SK-N-SH (cell line): ENCODE results near the gene TXNRD2. TPM values are rescaled to one million over a fixed set of nuclear protein-coding genes. Genes with fewer than 3 reads are reported as not detected.

ENCODE experiments used
- CTCF ChIA-PET: fragments of 300-600, 350-600 bp; formaldehyde crosslinking; extraction: SDS; loops from one replicate; lab custom pipeline; 2021; lab: Yijun Ruan, JAX
- POLR2A ChIA-PET: fragments of 350-600 bp; sonication (Branson Sonifier 250); formaldehyde crosslinking; extraction: SDS; loops from one replicate; lab custom pipeline; 2020; ENCODE audit warnings: antibody characterized with exemption, inconsistent platforms; lab: Yijun Ruan, JAX
- DNase-seq: peaks from one replicate; pipeline ENCODE4 v3.0.0; 2012
- H2AFZ ChIP-seq: fragments of 200-600 bp; sonication (generic); 2 replicates; pipeline ENCODE4 v1.8.1; 2016; ENCODE audit warnings: antibody characterized with exemption, mild to moderate bottlenecking, low read depth
- H3F3A ChIP-seq: fragments of 200-600 bp; sonication (generic); replicated peaks from 2 replicates; pipeline ENCODE3; 2016; ENCODE audit warnings: antibody characterized with exemption, mild to moderate bottlenecking; ENCODE audit not compliant: insufficient read depth
- H3K27ac ChIP-seq, 2 experiments: fragments of 200-500 bp in 1 of 2; fragments of 200-600 bp in 1 of 2; sonication (Bioruptor generic) in 1 of 2; sonication (generic), shearing (Covaris generic) in 1 of 2; 2 replicates each; pipeline versions ENCODE4 v1.5.1 to v1.6.1; 2014 to 2016; ENCODE audit warnings: low read depth in 2 of 2, inconsistent platforms in 1 of 2, low read length in 1 of 2, mild to moderate bottlenecking in 1 of 2, mixed read lengths in 1 of 2
- H3K27me3 ChIP-seq: fragments of 200-600 bp; sonication (generic), shearing (Covaris generic); 2 replicates; pipeline ENCODE4 v1.6.1; 2016; ENCODE audit warnings: mixed run types; ENCODE audit not compliant: insufficient read depth
- H3K36me3 ChIP-seq, 2 experiments: fragments of 200-500 bp in 1 of 2; fragments of 200-600 bp in 1 of 2; sonication (Bioruptor generic) in 1 of 2; sonication (generic) in 1 of 2; replicated peaks in 1 of 2; 2 replicates each; pipeline versions ENCODE3 to v1.5.1; 2014 to 2016; ENCODE audit warnings: low read length in 1 of 2, mild to moderate bottlenecking in 1 of 2; ENCODE audit not compliant: insufficient read depth in 2 of 2, control insufficient read depth in 1 of 2
- H3K4me1 ChIP-seq, 2 experiments: fragments of 200-500 bp in 1 of 2; fragments of 200-600 bp in 1 of 2; sonication (Bioruptor generic) in 1 of 2; sonication (generic), shearing (Covaris generic) in 1 of 2; 2 replicates each; pipeline versions ENCODE4 v1.5.1 to v1.6.1; 2014 to 2016; ENCODE audit warnings: low read depth in 1 of 2, low read length in 1 of 2, mixed run types in 1 of 2; ENCODE audit not compliant: insufficient read depth in 2 of 2, control insufficient read depth in 1 of 2
- H3K4me2 ChIP-seq: fragments of 200-600 bp; sonication (generic), shearing (Covaris generic); 2 replicates; pipeline ENCODE4 v1.6.1; 2017; ENCODE audit warnings: mixed run types
- H3K4me3 ChIP-seq, 2 experiments: fragments of 200-500 bp in 1 of 2; fragments of 200-600 bp in 1 of 2; sonication (Bioruptor generic) in 1 of 2; sonication (generic), shearing (Covaris generic) in 1 of 2; 2 replicates each; pipeline versions ENCODE4 v1.5.1 to v1.8.1; 2014 to 2016; ENCODE audit warnings: low read depth in 2 of 2, inconsistent platforms in 1 of 2, low read length in 1 of 2, mild to moderate bottlenecking in 1 of 2, mixed read lengths in 1 of 2, moderate library complexity in 1 of 2
- H3K79me2 ChIP-seq: fragments of 200-600 bp; sonication (generic); 2 replicates; pipeline ENCODE4 v1.8.1; 2017; ENCODE audit warnings: mild to moderate bottlenecking; ENCODE audit not compliant: insufficient read depth
- H3K9ac ChIP-seq: fragments of 200-600 bp; sonication (generic); 2 replicates; pipeline ENCODE4 v1.6.1; 2017; ENCODE audit warnings: mixed run types
- H3K9me2 ChIP-seq: fragments of 200-600 bp; sonication (generic); 2 replicates; pipeline ENCODE4 v1.6.1; 2017; ENCODE audit warnings: mixed run types
- H3K9me3 ChIP-seq: fragments of 200-600 bp; sonication (generic); 2 replicates; pipeline ENCODE4 v1.6.1; 2017; ENCODE audit warnings: mixed run types, mild to moderate bottlenecking, moderate library complexity
- H4K20me1 ChIP-seq: fragments of 200-600 bp; sonication (generic); 2 replicates; pipeline ENCODE4 v1.6.1; 2017; ENCODE audit warnings: mild to moderate bottlenecking, mixed run types; ENCODE audit not compliant: insufficient read depth
- CHD2 ChIP-seq: fragments of 150-350 bp; IDR thresholded peaks from 2 replicates; pipeline ENCODE4 v1.6.1; 2018; ENCODE audit warnings: low read length; ENCODE audit not compliant: partially characterized antibody
- CTCF ChIP-seq: fragments of 200-600 bp; sonication (generic); IDR thresholded peaks from 2 replicates; pipeline ENCODE4 v1.6.1; 2017; ENCODE audit warnings: antibody characterized with exemption, mild to moderate bottlenecking, moderate library complexity
- EP300 ChIP-seq, 2 experiments: IDR thresholded peaks; 2 replicates each; pipeline versions ENCODE4 v1.4.0 to v1.6.1; 2012; ENCODE audit warnings: borderline replicate concordance in 1 of 2, low read depth in 1 of 2, low read length in 1 of 2
- EZH2phosphoT487 ChIP-seq: fragments of 200-600 bp; sonication (generic); IDR thresholded peaks from 2 replicates; pipeline ENCODE4 v1.6.1; 2017; ENCODE audit warnings: low read depth, mixed run types, mild to moderate bottlenecking, antibody characterized with exemption, moderate library complexity, borderline replicate concordance
- FOXM1 ChIP-seq: IDR thresholded peaks from 2 replicates; pipeline ENCODE4 v1.4.0; 2012; ENCODE audit warnings: low read depth, mild to moderate bottlenecking
- GABPA ChIP-seq: IDR thresholded peaks from 2 replicates; pipeline ENCODE4 v1.4.0; 2012; ENCODE audit warnings: low read depth, mild to moderate bottlenecking
- GATA2 ChIP-seq: sonication (generic); formaldehyde crosslinking; IDR thresholded peaks from 2 replicates; pipeline ENCODE4 v1.5.0; 2020; ENCODE audit warnings: mild to moderate bottlenecking, missing genetic modification reagents
- IRF3 ChIP-seq: fragments of 150-350 bp; IDR thresholded peaks from 2 replicates; pipeline ENCODE4 v1.6.1; 2016; ENCODE audit warnings: mild to moderate bottlenecking, low read depth, low read length
- NFIC ChIP-seq: IDR thresholded peaks from 2 replicates; pipeline ENCODE4 v1.4.0; 2012; ENCODE audit warnings: borderline replicate concordance
- SIN3A ChIP-seq: IDR thresholded peaks from 2 replicates; pipeline ENCODE4 v1.6.1; 2012; ENCODE audit warnings: low read depth, mild to moderate bottlenecking, low read length, moderate library complexity, borderline replicate concordance
- TAF1 ChIP-seq: IDR thresholded peaks from 2 replicates; pipeline ENCODE4 v1.6.1; 2012; ENCODE audit warnings: low read depth, mild to moderate bottlenecking, low read length, moderate library complexity, borderline replicate concordance
- TCF12 ChIP-seq: IDR thresholded peaks from 2 replicates; pipeline ENCODE4 v1.4.0; 2012
- USF2 ChIP-seq: fragments of 150-350 bp; IDR thresholded peaks from 2 replicates; pipeline ENCODE4 v1.6.1; 2017; ENCODE audit warnings: antibody characterized with exemption, low read length, low read depth, borderline replicate concordance
- YY1 ChIP-seq: IDR thresholded peaks from 2 replicates; pipeline ENCODE4 v1.4.0; 2012; ENCODE audit warnings: low read depth, mild to moderate bottlenecking
- WGBS: methylation state at CpG from one replicate; pipeline ENCODE4 v1.1.6; 2017; ENCODE audit warnings: low lambda C conversion rate; 5-methylcytosine and 5-hydroxymethylcytosine counted together
- polyA plus RNA-seq, 3 experiments: library from polyadenylated mRNA; depleted of rRNA; stranded (reverse); fragments of >200 nt; gene quantifications; 2 replicates each; pipeline ENCODE4 v1.2.3, GENCODE V29; 2012

Gene TXNRD2
- polyA plus RNA-seq, 1 of the 3 experiments (the other 2 are of a cell fraction) = 34.7 TPM

GRCh38 chr22:19967850-19968449 is 26.3 kb upstream of the TXNRD2 start:
- ChIA-PET POLR2A (interaction anchor here (6.7 kb wide), 1 partner anchor 46 kb away, joined by 63 read pairs; no protein-coding TSS in a partner anchor), CTCF (interaction anchor here (2.6 to 16.4 kb wide), 4 partner anchors 14 to 52 kb away, joined by 7 to 501 read pairs (median 27); partner anchors contain the start of gene TANGO2)
- H3K27me3 ChIP-seq = no peaks in the 10 kb centered on the region
- H3K4me2 ChIP-seq = no peak overlapping the region
- no peaks in the 10 kb centered on the region for H3K9me3 ChIP-seq
- WGBS = 96% methylated on average over 4 of the region's 7 CpGs
- H3K36me3 ChIP-seq = peaks cover 13 to 64% of the 10 kb centered on the region in 2 experiments
- H2AFZ ChIP-seq = no peak overlapping the region
- H3K4me1 ChIP-seq = peaks cover 1 to 9% of the 10 kb centered on the region in 2 experiments; a peak in 2 of 4 replicates
- 0 out of 2 replicates have a peak, but pooled peaks cover 6% of the 10 kb centered on the region for H4K20me1 ChIP-seq
- H3K27ac ChIP-seq = no peak overlapping the region; a peak in 1 of 4 replicates
- no peaks in the 10 kb centered on the region for H3K79me2 ChIP-seq
- no peaks in the 10 kb centered on the region for H3K9me2 ChIP-seq
- DNase-seq = no peak
- no peak overlapping the region for H3K4me3 ChIP-seq
- peaks cover 8% of the 10 kb centered on the region for H3F3A ChIP-seq
- TF ChIP-seq YY1 = no peak
- TF ChIP-seq TAF1 = no peak
- no peak for TF ChIP-seq NFIC
- no peak for TF ChIP-seq CHD2
- no peak for TF ChIP-seq EZH2phosphoT487
- TF ChIP-seq SIN3A = no peak
- no peak for TF ChIP-seq GABPA
- TF ChIP-seq USF2 = no peak
- TF ChIP-seq EP300 (IDR thresholded peaks at IDR 0.05; ENCODE audit: borderline replicate concordance in 1 of 2, low read depth in 1 of 2, low read length in 1 of 2) = no peak
- TF ChIP-seq GATA2 (CRISPR knock-in tag) = no peak
- H3K9ac ChIP-seq = no peak overlapping the region

- Histone ChIP-seq H3K27me3 (no peaks in the 10 kb centered on the region), H3K27ac (no peak overlapping the region; a peak in 1 of 4 replicates), H3K79me2 (no peaks in the 10 kb centered on the region), H3K4me1 (peaks cover 7 to 16% of the 10 kb centered on the region in 2 experiments; a peak in 2 of 4 replicates), H3K9me2 (no peaks in the 10 kb centered on the region), H2AFZ (no peak overlapping the region), H3K4me2 (no peak overlapping the region), H3K4me3 (no peak overlapping the region), H3F3A (peaks cover 8% of the 10 kb centered on the region), H4K20me1 (peaks cover 12% of the 10 kb centered on the region), H3K36me3 (peaks cover 13 to 63% of the 10 kb centered on the region in 2 experiments), H3K9me3 (no peaks in the 10 kb centered on the region), H3K9ac (no peak overlapping the region)
- TF ChIP-seq TCF12 (no peak), NFIC (no peak), FOXM1 (no peak), IRF3 (no peak), GABPA (no peak), CTCF (no peak), USF2 (no peak)
- no peak for DNase-seq
- CTCF ChIA-PET = interaction anchor here (0.6 to 16.4 kb wide), 4 partner anchors 14 to 478 kb away, joined by 3 to 501 read pairs (median 4); no protein-coding TSS in a partner anchor
- WGBS = 80% methylated on average over 18 of the region's 20 CpGs
- POLR2A ChIA-PET = interaction anchor here (6.7 kb wide), 1 partner anchor 47 kb away, joined by 63 read pairs; no protein-coding TSS in a partner anchor
Observed at GRCh38 chr22:19966908-19967750, 25.5 kb upstream of the TXNRD2 start.
